ENCODE results near the gene LCE2C. TPM values are rescaled to one million over a fixed set of nuclear protein-coding genes. Genes with fewer than 3 reads are reported as not detected.
"Not testable (repeated sequence)": the region's sequence is repeated elsewhere in the genome, so short reads cannot be mapped to it uniquely, and the experiment has no call there.

Gene LCE2C
- total RNA-seq, 1 donor from 2014 or later, result not detected

GRCh38 chr1:152658649-152659048 is 16.4 kb upstream of the LCE2C start:
- Histone ChIP-seq H3K9me3 (no peaks in the 10 kb centered on the region), H3K4me1 (no peaks in the 10 kb centered on the region), H3K27ac (no peak overlapping the region), H3K27me3 (no peaks in the 10 kb centered on the region), H3K36me3 (no peaks in the 10 kb centered on the region), H3K4me3 (no peak overlapping the region)
- no peak for TF ChIP-seq POLR2A (IDR thresholded peaks at IDR 0.05)
- TF ChIP-seq POLR2AphosphoS5 (IDR thresholded peaks at IDR 0.05; ENCODE audit: insufficient read depth in 1 of 2, low read depth in 1 of 2), result no peak
- TF ChIP-seq CTCF (IDR thresholded peaks at IDR 0.05), result no peak
- DNase-seq (ENCODE audit: extremely low spot score in 2 of 2), result no peak
- intact Hi-C loops (cut with DNase I), result no loop called here

- Histone ChIP-seq H3K36me3 (no peaks in the 10 kb centered on the region), H3K27ac (no peak within 1 kb of the TSS), H3K4me1 (no peaks in the 10 kb centered on the region), H3K27me3 (no peaks in the 10 kb centered on the region), H3K9me3 (no peaks in the 10 kb centered on the region), H3K4me3 (no peak within 1 kb of the TSS)
- intact Hi-C loops (cut with DNase I), result no loop called here
- TF ChIP-seq POLR2A (IDR thresholded peaks at IDR 0.05) (no peak), CTCF (IDR thresholded peaks at IDR 0.05) (no peak), POLR2AphosphoS5 (IDR thresholded peaks at IDR 0.05; ENCODE audit: insufficient read depth in 1 of 2, low read depth in 1 of 2) (no peak)
- no peak for DNase-seq (ENCODE audit: extremely low spot score in 2 of 2)
Measured at GRCh38 chr1:152663098-152663497, 12.0 kb upstream of the LCE2C start, which contains the start of gene LCE2D. Gene LCE2D, plus strand, starts transcription at chr1:152663380. Its CDS starts 726 bp downstream, at chr1:152664106.

GRCh38 chr1:152666171-152666570 is 8.9 kb upstream of the LCE2C start:
- H3K9me3 ChIP-seq; H3K27ac ChIP-seq; H3K36me3 ChIP-seq; intact Hi-C loops (cut with DNase I); H3K27me3 ChIP-seq; H3K4me1 ChIP-seq; DNase-seq (ENCODE audit: extremely low spot score in 2 of 2); H3K4me3 ChIP-seq: not testable (repeated sequence)

- no peaks in the 10 kb centered on the region for H3K27me3 ChIP-seq
- no peaks in the 10 kb centered on the region for H3K36me3 ChIP-seq
- DNase-seq (ENCODE audit: extremely low spot score in 2 of 2), result no peak
- no peak overlapping the region for H3K4me3 ChIP-seq
- H3K9me3 ChIP-seq, result no peaks in the 10 kb centered on the region
- TF ChIP-seq POLR2AphosphoS5 (IDR thresholded peaks at IDR 0.05; ENCODE audit: insufficient read depth in 1 of 2, low read depth in 1 of 2), result no peak
- no peak for TF ChIP-seq CTCF (IDR thresholded peaks at IDR 0.05)
- TF ChIP-seq POLR2A (IDR thresholded peaks at IDR 0.05), result no peak
- H3K4me1 ChIP-seq, result no peaks in the 10 kb centered on the region
- no peak overlapping the region for H3K27ac ChIP-seq
- intact Hi-C loops (cut with DNase I), result no loop called here
Measured at GRCh38 chr1:152667648-152668047, 7.4 kb upstream of the LCE2C start.

- TF ChIP-seq POLR2AphosphoS5 (IDR thresholded peaks at IDR 0.05; ENCODE audit: insufficient read depth in 1 of 2, low read depth in 1 of 2) (no peak), POLR2A (IDR thresholded peaks at IDR 0.05) (no peak), CTCF (IDR thresholded peaks at IDR 0.05) (no peak)
- no peak overlapping the region for H3K4me3 ChIP-seq
- intact Hi-C loops (cut with DNase I), result no loop called here
- H3K27ac ChIP-seq, result no peak overlapping the region
- no peaks in the 10 kb centered on the region for H3K9me3 ChIP-seq
- no peaks in the 10 kb centered on the region for H3K27me3 ChIP-seq
- no peaks in the 10 kb centered on the region for H3K4me1 ChIP-seq
- DNase-seq (ENCODE audit: extremely low spot score in 2 of 2), result no peak
- H3K36me3 ChIP-seq, result no peaks in the 10 kb centered on the region
Measured at GRCh38 chr1:152673016-152673415, 2.1 kb upstream of the LCE2C start.

- Histone ChIP-seq H3K4me3 (no peak overlapping the region), H3K36me3 (no peaks in the 10 kb centered on the region), H3K9me3 (no peaks in the 10 kb centered on the region), H3K27ac (no peak overlapping the region), H3K4me1 (no peaks in the 10 kb centered on the region), H3K27me3 (no peaks in the 10 kb centered on the region)
- intact Hi-C loops (cut with DNase I), result no loop called here
- no peak for DNase-seq (ENCODE audit: extremely low spot score in 2 of 2)
- TF ChIP-seq CTCF (IDR thresholded peaks at IDR 0.05) (no peak), POLR2AphosphoS5 (IDR thresholded peaks at IDR 0.05; ENCODE audit: insufficient read depth in 1 of 2, low read depth in 1 of 2) (no peak), POLR2A (IDR thresholded peaks at IDR 0.05) (no peak)
Measured at GRCh38 chr1:152679459-152679858, 4.4 kb downstream of the LCE2C start.

Data from vagina (tissue), 2 donors.